AG09309 (cell line): ENCODE results near the gene NPR1.

Experiments used
- DNase-seq: peaks from one replicate; pipeline ENCODE4 v3.0.0-alpha.2; 2010; ENCODE audit warnings: low read depth
- H3K4me3 ChIP-seq: 2 replicates; pipeline ENCODE4 v1.5.1; 2011; ENCODE audit warnings: mild to moderate bottlenecking, low read depth, low read length, moderate library complexity; ENCODE audit not compliant: control insufficient read depth
- CTCF ChIP-seq: IDR thresholded peaks from 2 replicates; pipeline ENCODE4 v1.5.1; 2011; ENCODE audit warnings: mild to moderate bottlenecking, low read depth, low read length, inconsistent platforms; ENCODE audit not compliant: insufficient read depth, control insufficient read depth; ENCODE audit errors: missing control alignments

NPR1 gene

GRCh38 chr1:153679337-153680119 is 1.0 kb downstream of the NPR1 start:
- no peak for DNase-seq
- no peak overlapping the region for H3K4me3 ChIP-seq

GRCh38 chr1:153680120-153680403 is 1.6 kb downstream of the NPR1 start:
- no peak for TF ChIP-seq CTCF
- H3K4me3 ChIP-seq = no peak overlapping the region
- no peak for DNase-seq

More at GRCh38 chr1:153679337-153680119, 1.0 kb downstream of the NPR1 start:
- TF ChIP-seq CTCF = no peak

GRCh38 chr1:153682730-153683129 is 4.2 kb downstream of the NPR1 start:
- no peak for TF ChIP-seq CTCF
- H3K4me3 ChIP-seq = no peak overlapping the region
- no peak for DNase-seq

GRCh38 chr1:153683854-153684253 is 5.4 kb downstream of the NPR1 start:
- DNase-seq = no peak
- no peak overlapping the region for H3K4me3 ChIP-seq
- TF ChIP-seq CTCF = no peak

- H3K4me3 ChIP-seq = no peak overlapping the region
- DNase-seq = no peak
- TF ChIP-seq CTCF = no peak
Measured at GRCh38 chr1:153684892-153685291, 6.4 kb downstream of the NPR1 start.

GRCh38 chr1:153685544-153686340 is 7.3 kb downstream of the NPR1 start:
- H3K4me3 ChIP-seq = no peak overlapping the region
- no peak for TF ChIP-seq CTCF
- no peak for DNase-seq
